ENCODE measurements around the gene MAST4.

MAST4 gene

DNA sequence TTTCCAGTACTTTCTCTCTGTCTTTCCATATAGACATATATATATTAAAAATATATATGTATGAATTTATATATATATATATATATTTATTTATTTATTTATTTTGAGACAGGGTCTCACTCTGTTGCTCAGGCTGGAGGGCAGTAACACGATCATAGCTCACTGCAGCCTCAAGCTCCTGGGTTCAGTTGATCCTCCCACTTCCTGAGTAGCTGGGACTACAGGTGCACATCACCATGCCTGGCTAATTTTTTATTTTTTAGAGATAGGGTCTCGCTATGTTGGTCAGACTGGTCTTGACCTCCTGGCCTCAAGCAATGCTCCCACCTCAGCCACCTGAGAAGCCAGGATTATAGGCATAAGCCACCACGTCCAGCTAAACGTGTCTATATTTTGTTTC lies 390.3 kb downstream of the MAST4 start:
- no peaks in the 10 kb centered on the region for H3K4me1 ChIP-seq (ENCODE audit: control insufficient read depth, insufficient read depth, low read length)
- H3K9ac ChIP-seq (ENCODE audit: low read length in 2 of 2): no peak overlapping the region
- no peaks in the 10 kb centered on the region for H3K36me3 ChIP-seq (ENCODE audit: control insufficient read depth in 2 of 2, insufficient read depth in 2 of 2, low read length in 2 of 2)
- no peak overlapping the region for H3K4me3 ChIP-seq (ENCODE audit: low read length in 2 of 2)
- no peaks in the 10 kb centered on the region for H3K9me3 ChIP-seq (ENCODE audit: control insufficient read depth in 2 of 2, low read length in 2 of 2)
- no peak overlapping the region for H3K27ac ChIP-seq (ENCODE audit: low read length)
- H3K27me3 ChIP-seq (ENCODE audit: control insufficient read depth in 1 of 2, insufficient read depth in 2 of 2, low read length in 2 of 2): no peaks in the 10 kb centered on the region

DNA sequence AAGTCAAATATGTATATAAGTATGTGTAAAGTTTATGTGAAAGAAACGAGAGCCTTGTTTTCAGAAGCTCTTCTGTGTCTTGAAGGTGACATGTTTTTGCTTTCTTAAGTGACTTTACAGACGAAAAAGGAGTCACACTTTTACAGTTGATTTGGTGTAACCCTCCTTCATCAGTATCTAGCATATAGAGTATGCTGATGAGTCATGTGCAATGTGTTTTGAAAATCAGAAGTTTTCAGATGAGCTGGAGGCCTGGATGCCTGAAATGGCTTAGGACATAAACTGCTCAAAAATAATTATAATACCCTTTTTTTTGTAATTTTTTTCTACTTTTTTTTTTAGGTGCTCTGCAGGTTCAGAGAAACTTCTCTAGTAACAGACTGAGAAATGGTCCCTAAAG lies 390.9 kb downstream of the MAST4 start:
- no peaks in the 10 kb centered on the region for H3K36me3 ChIP-seq (ENCODE audit: control insufficient read depth in 2 of 2, insufficient read depth in 2 of 2, low read length in 2 of 2)
- H3K27ac ChIP-seq (ENCODE audit: low read length): no peak overlapping the region
- no peaks in the 10 kb centered on the region for H3K9me3 ChIP-seq (ENCODE audit: control insufficient read depth in 2 of 2, low read length in 2 of 2)
- H3K4me3 ChIP-seq (ENCODE audit: low read length in 2 of 2): no peak overlapping the region
- no peaks in the 10 kb centered on the region for H3K27me3 ChIP-seq (ENCODE audit: control insufficient read depth in 1 of 2, insufficient read depth in 2 of 2, low read length in 2 of 2)
- no peak overlapping the region for H3K9ac ChIP-seq (ENCODE audit: low read length in 2 of 2)
- no peaks in the 10 kb centered on the region for H3K4me1 ChIP-seq (ENCODE audit: control insufficient read depth, insufficient read depth, low read length)

DNA sequence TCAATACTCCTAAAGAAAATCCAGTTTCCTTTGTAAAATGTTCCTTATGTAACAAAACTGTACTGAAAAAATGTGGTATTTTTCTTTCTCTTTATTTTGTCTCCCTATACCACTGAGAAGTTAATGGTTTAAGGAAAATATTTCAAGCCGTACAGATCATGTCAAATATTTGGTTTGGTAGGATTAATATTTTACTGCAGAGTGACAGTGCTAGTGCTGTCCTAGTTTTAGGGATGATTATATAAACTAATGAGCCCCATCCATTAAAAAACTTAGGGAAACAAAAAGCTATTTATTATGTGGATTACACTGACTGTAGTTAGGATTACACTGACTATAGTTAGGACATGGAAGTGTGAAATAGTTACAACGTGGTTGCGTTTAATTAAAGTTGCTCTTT lies 391.3 kb downstream of the MAST4 start:
- Histone ChIP-seq H3K9ac (ENCODE audit: low read length in 2 of 2) (no peak overlapping the region), H3K4me3 (ENCODE audit: low read length in 2 of 2) (no peak overlapping the region), H3K27ac (ENCODE audit: low read length) (no peak overlapping the region), H3K9me3 (ENCODE audit: control insufficient read depth in 2 of 2, low read length in 2 of 2) (no peaks in the 10 kb centered on the region), H3K36me3 (ENCODE audit: control insufficient read depth in 2 of 2, insufficient read depth in 2 of 2, low read length in 2 of 2) (no peaks in the 10 kb centered on the region), H3K27me3 (ENCODE audit: control insufficient read depth in 1 of 2, insufficient read depth in 2 of 2, low read length in 2 of 2) (no peaks in the 10 kb centered on the region), H3K4me1 (ENCODE audit: control insufficient read depth, insufficient read depth, low read length) (no peaks in the 10 kb centered on the region)

DNA sequence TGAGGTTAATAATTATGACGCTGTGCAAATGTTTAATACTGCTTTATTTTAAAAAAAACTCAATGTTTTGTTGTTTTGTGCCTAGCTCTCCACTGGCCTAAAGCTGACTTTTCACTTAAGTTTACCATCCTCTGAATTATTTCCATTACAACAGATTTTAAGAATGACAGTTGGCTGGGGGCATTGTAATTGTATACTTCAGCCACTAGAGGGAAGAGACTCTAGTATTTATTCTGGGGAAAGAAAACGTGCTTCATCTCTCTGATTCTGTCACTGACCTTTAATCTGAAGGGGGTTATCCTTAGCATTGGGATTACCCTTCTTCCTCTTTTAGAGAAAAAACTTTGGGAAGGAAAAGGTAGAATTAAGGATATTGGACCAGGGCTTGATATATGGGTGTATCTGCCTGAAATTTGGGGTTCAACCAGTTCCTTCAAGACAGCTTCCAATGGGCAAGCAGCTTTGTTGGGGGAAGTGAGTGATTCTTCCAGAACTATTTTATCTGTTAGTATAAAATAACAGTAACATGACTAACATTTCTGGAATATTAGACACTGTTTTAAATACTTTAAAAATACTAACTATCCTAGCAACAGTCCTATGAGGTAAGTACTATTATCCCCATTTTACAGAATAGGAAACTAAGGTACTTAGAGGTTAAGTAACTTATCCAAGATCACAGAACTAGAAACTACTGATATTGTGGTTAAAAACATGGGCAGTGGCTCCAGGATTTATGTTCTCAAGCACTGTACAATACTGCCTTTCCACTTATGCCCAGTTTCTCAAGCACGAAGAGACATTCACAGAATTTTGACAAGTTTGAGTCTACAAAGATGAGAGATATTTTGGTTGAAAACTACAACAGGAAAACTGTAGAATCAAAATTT lies 392.0 kb downstream of the MAST4 start:
- Histone ChIP-seq H3K27ac (ENCODE audit: low read length) (no peak overlapping the region), H3K9ac (ENCODE audit: low read length in 2 of 2) (no peak overlapping the region), H3K4me1 (ENCODE audit: control insufficient read depth, insufficient read depth, low read length) (no peaks in the 10 kb centered on the region), H3K4me3 (ENCODE audit: low read length in 2 of 2) (no peak overlapping the region), H3K27me3 (ENCODE audit: control insufficient read depth in 1 of 2, insufficient read depth in 2 of 2, low read length in 2 of 2) (no peaks in the 10 kb centered on the region), H3K9me3 (ENCODE audit: control insufficient read depth in 2 of 2, low read length in 2 of 2) (no peaks in the 10 kb centered on the region), H3K36me3 (ENCODE audit: control insufficient read depth in 2 of 2, insufficient read depth in 2 of 2, low read length in 2 of 2) (no peaks in the 10 kb centered on the region)

DNA sequence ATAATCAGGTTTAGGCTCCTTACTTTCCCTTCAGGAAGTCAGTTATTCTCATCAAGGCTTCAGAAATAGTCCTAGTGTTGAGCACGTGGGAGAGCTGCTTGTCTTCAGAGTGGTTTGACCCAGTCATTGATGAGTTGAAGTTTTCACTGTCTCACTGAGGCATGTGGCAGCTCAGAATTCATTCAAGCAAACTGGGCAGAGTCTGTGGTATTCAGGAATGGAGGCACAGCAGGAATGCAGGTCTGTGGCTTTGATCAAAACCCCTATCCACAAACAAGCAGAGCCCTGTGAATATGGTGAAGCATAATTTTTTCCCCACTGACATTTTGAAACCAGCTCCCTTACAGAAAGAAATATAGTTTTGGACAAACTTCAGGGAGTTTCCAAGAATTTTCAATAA lies 393.1 kb downstream of the MAST4 start:
- Histone ChIP-seq H3K9me3 (ENCODE audit: control insufficient read depth in 2 of 2, low read length in 2 of 2) (no peaks in the 10 kb centered on the region), H3K36me3 (ENCODE audit: control insufficient read depth in 2 of 2, insufficient read depth in 2 of 2, low read length in 2 of 2) (no peaks in the 10 kb centered on the region), H3K27me3 (ENCODE audit: control insufficient read depth in 1 of 2, insufficient read depth in 2 of 2, low read length in 2 of 2) (no peaks in the 10 kb centered on the region), H3K9ac (ENCODE audit: low read length in 2 of 2) (no peak overlapping the region), H3K4me3 (ENCODE audit: low read length in 2 of 2) (no peak overlapping the region), H3K27ac (ENCODE audit: low read length) (no peak overlapping the region), H3K4me1 (ENCODE audit: control insufficient read depth, insufficient read depth, low read length) (no peaks in the 10 kb centered on the region)

DNA sequence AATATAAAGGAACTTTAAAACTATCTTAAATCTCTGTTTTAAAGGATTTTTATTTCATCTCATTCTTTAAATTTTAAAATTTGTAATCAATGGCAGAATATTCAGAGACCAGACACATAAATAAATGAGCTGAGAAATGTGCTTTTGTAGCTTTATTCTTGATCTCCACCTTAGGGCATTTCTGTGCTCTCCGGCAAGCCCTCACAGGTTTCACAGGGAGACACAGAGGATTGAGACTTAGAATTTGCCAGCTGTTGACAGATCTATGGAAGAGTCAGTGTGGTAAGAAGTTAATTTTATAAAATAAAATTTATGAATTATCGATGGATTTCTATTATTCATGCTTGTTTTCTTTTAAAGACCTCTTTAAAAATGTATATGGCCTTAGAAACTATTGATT lies 393.6 kb downstream of the MAST4 start:
- no peaks in the 10 kb centered on the region for H3K9me3 ChIP-seq (ENCODE audit: control insufficient read depth in 2 of 2, low read length in 2 of 2)
- no peaks in the 10 kb centered on the region for H3K4me1 ChIP-seq (ENCODE audit: control insufficient read depth, insufficient read depth, low read length)
- no peak overlapping the region for H3K4me3 ChIP-seq (ENCODE audit: low read length in 2 of 2)
- no peak overlapping the region for H3K27ac ChIP-seq (ENCODE audit: low read length)
- no peaks in the 10 kb centered on the region for H3K27me3 ChIP-seq (ENCODE audit: control insufficient read depth in 1 of 2, insufficient read depth in 2 of 2, low read length in 2 of 2)
- H3K9ac ChIP-seq (ENCODE audit: low read length in 2 of 2): no peak overlapping the region
- no peaks in the 10 kb centered on the region for H3K36me3 ChIP-seq (ENCODE audit: control insufficient read depth in 2 of 2, insufficient read depth in 2 of 2, low read length in 2 of 2)

DNA sequence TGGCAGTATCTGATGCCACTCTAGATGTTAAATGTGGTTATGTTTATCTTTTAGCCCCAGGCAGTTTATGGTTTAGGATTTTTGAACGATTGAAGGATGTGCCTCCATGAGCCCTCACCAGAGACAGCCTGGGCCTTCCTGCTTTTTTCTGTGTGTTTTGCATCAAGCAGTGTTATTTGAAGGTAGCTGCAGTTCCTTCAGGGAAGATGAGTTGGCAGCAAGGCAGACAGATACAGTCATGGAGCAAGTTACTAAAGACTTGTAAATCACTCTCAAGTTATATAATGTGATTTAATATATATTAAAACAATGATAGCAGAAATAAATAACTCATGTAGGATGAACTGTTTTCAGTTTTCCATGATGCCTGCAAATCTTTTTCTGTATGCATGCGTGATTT lies 395.6 kb downstream of the MAST4 start:
- Histone ChIP-seq H3K9ac (ENCODE audit: low read length in 2 of 2) (no peak overlapping the region), H3K27me3 (ENCODE audit: control insufficient read depth in 1 of 2, insufficient read depth in 2 of 2, low read length in 2 of 2) (no peaks in the 10 kb centered on the region), H3K4me1 (ENCODE audit: control insufficient read depth, insufficient read depth, low read length) (no peaks in the 10 kb centered on the region), H3K9me3 (ENCODE audit: control insufficient read depth in 2 of 2, low read length in 2 of 2) (no peaks in the 10 kb centered on the region), H3K4me3 (ENCODE audit: low read length in 2 of 2) (no peak overlapping the region), H3K27ac (ENCODE audit: low read length) (no peak overlapping the region), H3K36me3 (ENCODE audit: control insufficient read depth in 2 of 2, insufficient read depth in 2 of 2, low read length in 2 of 2) (no peaks in the 10 kb centered on the region)

DNA sequence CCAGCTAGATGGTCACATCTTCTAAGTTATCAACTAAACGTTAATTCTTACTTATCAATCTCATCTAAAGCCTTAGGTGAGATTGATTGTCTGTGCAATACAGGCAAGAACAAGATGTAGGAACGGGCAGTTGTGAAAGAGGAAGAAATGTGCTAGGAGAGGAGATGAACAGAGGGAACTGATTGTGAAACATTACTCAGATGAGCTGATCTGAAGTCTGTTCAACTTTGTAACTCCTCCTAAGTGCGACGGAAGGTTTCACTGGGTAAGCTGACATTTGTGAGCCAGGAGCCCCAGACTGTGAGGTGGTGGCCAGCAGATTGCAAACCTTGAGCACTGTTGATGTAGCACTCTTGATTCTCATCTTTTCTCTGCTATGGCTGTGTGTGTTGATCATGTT lies 396.4 kb downstream of the MAST4 start:
- Histone ChIP-seq H3K27me3 (ENCODE audit: control insufficient read depth in 1 of 2, insufficient read depth in 2 of 2, low read length in 2 of 2) (no peaks in the 10 kb centered on the region), H3K36me3 (ENCODE audit: control insufficient read depth in 2 of 2, insufficient read depth in 2 of 2, low read length in 2 of 2) (no peaks in the 10 kb centered on the region), H3K9me3 (ENCODE audit: control insufficient read depth in 2 of 2, low read length in 2 of 2) (no peaks in the 10 kb centered on the region), H3K4me3 (ENCODE audit: low read length in 2 of 2) (no peak overlapping the region), H3K27ac (ENCODE audit: low read length) (no peak overlapping the region), H3K9ac (ENCODE audit: low read length in 2 of 2) (no peak overlapping the region), H3K4me1 (ENCODE audit: control insufficient read depth, insufficient read depth, low read length) (no peaks in the 10 kb centered on the region)

DNA sequence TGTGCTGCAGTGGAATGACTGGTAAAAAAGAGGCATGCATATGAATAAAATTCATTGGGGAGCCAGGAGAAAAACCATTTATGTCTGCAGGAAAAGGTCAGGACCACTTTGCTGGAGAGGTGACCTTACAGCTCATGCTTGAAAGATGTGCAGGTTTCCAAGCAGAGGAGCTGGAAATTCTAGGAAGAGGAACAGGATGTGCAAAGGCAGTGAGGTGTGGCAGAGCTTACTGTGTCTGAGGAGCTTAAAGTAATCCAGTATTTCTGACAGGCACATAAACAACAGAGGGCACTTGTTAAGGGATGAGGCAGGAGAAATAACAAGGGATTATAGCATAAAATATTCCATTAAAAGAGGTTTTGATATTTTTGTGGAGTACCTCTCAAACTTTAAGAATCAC lies 397.3 kb downstream of the MAST4 start:
- no peak overlapping the region for H3K4me3 ChIP-seq (ENCODE audit: low read length in 2 of 2)
- H3K27ac ChIP-seq (ENCODE audit: low read length): no peak overlapping the region
- no peak overlapping the region for H3K9ac ChIP-seq (ENCODE audit: low read length in 2 of 2)
- no peaks in the 10 kb centered on the region for H3K9me3 ChIP-seq (ENCODE audit: control insufficient read depth in 2 of 2, low read length in 2 of 2)
- no peaks in the 10 kb centered on the region for H3K27me3 ChIP-seq (ENCODE audit: control insufficient read depth in 1 of 2, insufficient read depth in 2 of 2, low read length in 2 of 2)
- no peaks in the 10 kb centered on the region for H3K4me1 ChIP-seq (ENCODE audit: control insufficient read depth, insufficient read depth, low read length)
- no peaks in the 10 kb centered on the region for H3K36me3 ChIP-seq (ENCODE audit: control insufficient read depth in 2 of 2, insufficient read depth in 2 of 2, low read length in 2 of 2)

DNA sequence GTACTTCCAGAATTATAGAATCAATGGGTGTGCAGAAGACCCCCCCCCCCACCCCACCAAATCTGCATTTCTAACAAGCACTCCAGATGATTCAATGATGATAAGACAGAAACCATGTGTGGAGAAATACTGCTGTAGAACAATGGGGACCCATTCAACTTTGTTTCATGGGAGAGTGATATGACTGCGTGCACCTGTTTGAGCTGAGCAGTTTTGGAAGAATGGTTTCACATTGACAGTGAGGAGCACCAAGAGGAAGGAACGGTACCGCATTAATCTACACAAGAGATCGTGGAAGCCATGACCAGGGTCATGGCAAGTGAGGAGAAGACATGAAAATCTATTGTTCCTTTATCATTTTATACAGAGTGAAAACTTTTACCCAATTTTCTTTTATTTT lies 397.7 kb downstream of the MAST4 start:
- Histone ChIP-seq H3K27ac (ENCODE audit: low read length) (no peak overlapping the region), H3K9ac (ENCODE audit: low read length in 2 of 2) (no peak overlapping the region), H3K36me3 (ENCODE audit: control insufficient read depth in 2 of 2, insufficient read depth in 2 of 2, low read length in 2 of 2) (no peaks in the 10 kb centered on the region), H3K4me3 (ENCODE audit: low read length in 2 of 2) (no peak overlapping the region), H3K9me3 (ENCODE audit: control insufficient read depth in 2 of 2, low read length in 2 of 2) (no peaks in the 10 kb centered on the region), H3K27me3 (ENCODE audit: control insufficient read depth in 1 of 2, insufficient read depth in 2 of 2, low read length in 2 of 2) (no peaks in the 10 kb centered on the region), H3K4me1 (ENCODE audit: control insufficient read depth, insufficient read depth, low read length) (no peaks in the 10 kb centered on the region)

DNA sequence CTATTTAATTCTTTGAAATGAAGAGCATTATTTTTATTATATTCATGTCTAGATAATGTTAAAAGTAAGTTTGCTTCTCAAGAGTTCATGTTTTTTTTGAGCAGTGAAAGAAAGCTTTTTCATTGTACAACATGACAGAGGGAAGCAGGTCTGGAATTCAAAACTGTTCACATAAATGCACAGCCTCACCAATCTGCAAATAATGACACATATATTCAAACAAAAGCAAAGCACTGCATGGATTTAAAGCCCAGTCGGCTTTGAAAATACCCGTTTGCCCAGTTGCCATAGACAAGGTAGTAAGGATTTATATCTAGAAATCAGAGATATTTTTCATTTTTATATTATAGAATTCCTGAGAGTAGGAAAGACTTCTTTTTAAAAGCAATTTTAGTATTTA lies 398.6 kb downstream of the MAST4 start:
- Histone ChIP-seq H3K9me3 (ENCODE audit: control insufficient read depth in 2 of 2, low read length in 2 of 2) (no peaks in the 10 kb centered on the region), H3K4me3 (ENCODE audit: low read length in 2 of 2) (no peak overlapping the region), H3K4me1 (ENCODE audit: control insufficient read depth, insufficient read depth, low read length) (no peaks in the 10 kb centered on the region), H3K27ac (ENCODE audit: low read length) (no peak overlapping the region), H3K27me3 (ENCODE audit: control insufficient read depth in 1 of 2, insufficient read depth in 2 of 2, low read length in 2 of 2) (no peaks in the 10 kb centered on the region), H3K36me3 (ENCODE audit: control insufficient read depth in 2 of 2, insufficient read depth in 2 of 2, low read length in 2 of 2) (no peaks in the 10 kb centered on the region), H3K9ac (ENCODE audit: low read length in 2 of 2) (no peak overlapping the region)

Measured in stomach smooth muscle (tissue), 2 donors.